HepG2 (cell line): ENCODE results near the gene LTB4R2. TPM values are rescaled to one million over a fixed set of nuclear protein-coding genes. Genes with fewer than 3 reads are reported as not detected.

ENCODE experiments used
- CBX5 ChIP-seq: sonication (generic); formaldehyde crosslinking; IDR thresholded peaks from 2 replicates; pipeline ENCODE4 v1.4.0; 2020; ENCODE audit warnings: missing genetic modification reagents, borderline replicate concordance
- CCDC6 ChIP-seq: sonication (generic); formaldehyde crosslinking; IDR thresholded peaks from 2 replicates; pipeline ENCODE4 v1.8.1; 2022; ENCODE audit warnings: mild to moderate bottlenecking, missing genetic modification reagents, moderate library complexity
- E2F2 ChIP-seq: sonication (generic); formaldehyde crosslinking; IDR thresholded peaks from 2 replicates; pipeline ENCODE4 v1.4.0; 2020; ENCODE audit warnings: missing genetic modification reagents, borderline replicate concordance
- ELF4 ChIP-seq: sonication (generic); formaldehyde crosslinking; IDR thresholded peaks from 2 replicates; pipeline ENCODE4 v1.5.0; 2020; ENCODE audit warnings: missing genetic modification reagents, mild to moderate bottlenecking, moderate library complexity, borderline replicate concordance
- ESRRA ChIP-seq: sonication (generic); formaldehyde crosslinking; IDR thresholded peaks from 2 replicates; pipeline ENCODE4 v1.5.1; 2020; ENCODE audit warnings: mild to moderate bottlenecking, low read depth, missing genetic modification reagents
- ETS1 ChIP-seq: sonication (generic); formaldehyde crosslinking; IDR thresholded peaks from 2 replicates; pipeline ENCODE4 v1.4.0; 2020; ENCODE audit warnings: missing genetic modification reagents
- HNRNPH1 ChIP-seq: fragments of 200-400 bp; formaldehyde crosslinking; optimal IDR thresholded peaks from 2 replicates; pipeline ENCODE3; 2017; ENCODE audit warnings: mild to moderate bottlenecking, low read depth, low read length
- MYC ChIP-seq: sonication (generic); formaldehyde crosslinking; IDR thresholded peaks from 2 replicates; pipeline ENCODE4 v1.9.0; 2021; ENCODE audit warnings: missing genetic modification reagents, borderline replicate concordance
- NCOA5 ChIP-seq: sonication (generic); formaldehyde crosslinking; IDR thresholded peaks from 2 replicates; pipeline ENCODE4 v1.4.0; 2020; ENCODE audit warnings: missing genetic modification reagents
- PAXIP1 ChIP-seq: sonication (generic); formaldehyde crosslinking; conservative IDR thresholded peaks from 2 replicates; pipeline ENCODE4 v1.4.0; 2020; ENCODE audit warnings: mild to moderate bottlenecking, missing genetic modification reagents, moderate library complexity
- PBX3 ChIP-seq: sonication (generic); formaldehyde crosslinking; IDR thresholded peaks from 2 replicates; pipeline ENCODE4 v1.8.1; 2023; ENCODE audit warnings: missing genetic modification reagents, inconsistent platforms, borderline replicate concordance
- REPIN1 ChIP-seq: sonication (generic); formaldehyde crosslinking; IDR thresholded peaks from 2 replicates; pipeline ENCODE4 v1.8.0; 2022; ENCODE audit warnings: missing genetic modification reagents, low read depth, mild to moderate bottlenecking, borderline replicate concordance
- SAFB2 ChIP-seq: sonication (generic); formaldehyde crosslinking; IDR thresholded peaks from 2 replicates; pipeline ENCODE4 v1.5.1; 2020; ENCODE audit warnings: missing genetic modification reagents, low read depth, mild to moderate bottlenecking, borderline replicate concordance
- TEAD2 ChIP-seq: sonication (generic); formaldehyde crosslinking; IDR thresholded peaks from 2 replicates; pipeline ENCODE4 v1.9.0; 2021; ENCODE audit warnings: missing genetic modification reagents
- TRIM24 ChIP-seq: sonication (generic); formaldehyde crosslinking; IDR thresholded peaks from 2 replicates; pipeline ENCODE4 v1.8.0; 2022; ENCODE audit warnings: mild to moderate bottlenecking, missing genetic modification reagents
- ZIK1 ChIP-seq: sonication (generic); formaldehyde crosslinking; IDR thresholded peaks from 2 replicates; pipeline ENCODE4 v1.5.0; 2020; ENCODE audit warnings: mild to moderate bottlenecking, low read depth, missing genetic modification reagents, borderline replicate concordance
- ZKSCAN8 ChIP-seq: IDR thresholded peaks from 2 replicates; pipeline ENCODE4 v1.6.1; 2016; ENCODE audit warnings: borderline replicate concordance, missing genetic modification reagents, missing compliant biosample characterization
- ZNF143 ChIP-seq: sonication (generic); formaldehyde crosslinking; IDR thresholded peaks from 2 replicates; pipeline ENCODE4 v1.4.0; 2020; ENCODE audit warnings: missing genetic modification reagents
- ZNF503 ChIP-seq: sonication (generic); formaldehyde crosslinking; IDR thresholded peaks from 2 replicates; pipeline ENCODE4 v1.4.0; 2020; ENCODE audit warnings: missing genetic modification reagents
- ZNF557 ChIP-seq: sonication (generic); formaldehyde crosslinking; IDR thresholded peaks from 2 replicates; pipeline ENCODE4 v1.4.0; 2020; ENCODE audit warnings: missing genetic modification reagents
- ZNF563 ChIP-seq: sonication (generic); formaldehyde crosslinking; IDR thresholded peaks from 2 replicates; pipeline ENCODE4 v1.8.0; 2022; ENCODE audit warnings: mild to moderate bottlenecking, moderate library complexity, missing genetic modification reagents
- ZNF703 ChIP-seq: sonication (generic); formaldehyde crosslinking; IDR thresholded peaks from 2 replicates; pipeline ENCODE4 v1.5.1; 2020; ENCODE audit warnings: missing genetic modification reagents, mild to moderate bottlenecking, moderate library complexity, borderline replicate concordance
- polyA plus RNA-seq, 8 experiments: library from polyadenylated mRNA; depleted of rRNA in 3 of 8; stranded (reverse) in 7 of 8; unstranded in 1 of 8; fragments of >200 nt; fragmentation: Illumina TruSeq in 4 of 8; extraction: Trizol in 4 of 8; gene quantifications; 2 replicates each; pipeline versions ENCODE4 v1.2.1 to v1.2.3, GENCODE V29; 2011 to 2016; ENCODE audit warnings: low read depth in 4 of 8, missing spikeins in 1 of 8, mixed read lengths in 1 of 8; ENCODE audit not compliant: insufficient read depth in 1 of 8
- total RNA-seq, 5 experiments: library from RNA; depleted of rRNA; stranded (reverse); fragments of >200 nt; fragmentation: Illumina TruSeq; extraction: Trizol; gene quantifications; 2 replicates each; pipeline ENCODE4 v1.2.3, GENCODE V29; 2016; ENCODE audit warnings: low read depth in 1 of 5

LTB4R2 gene
- total and polyA plus RNA-seq, 2 of the 13 experiments (the other 11 are each of a cell fraction or from before 2014, with no cell fraction given): 3.9 to 6.9 TPM

GRCh38 chr14:24307156-24307574 lies 2.8 kb upstream of the LTB4R2 start (continued):
- TF ChIP-seq ZNF143: no peak
- no peak for TF ChIP-seq PBX3
- TF ChIP-seq PAXIP1 (CRISPR knock-in tag): no peak
- no peak for TF ChIP-seq CBX5 (CRISPR knock-in tag)
- TF ChIP-seq CCDC6 (CRISPR knock-in tag): no peak
- TF ChIP-seq ESRRA (CRISPR knock-in tag): no peak
- TF ChIP-seq ELF4 (CRISPR knock-in tag): peak; percentile 93; the same call in 1 of the 2 replicates
- no peak for TF ChIP-seq TRIM24
- TF ChIP-seq ZIK1 (CRISPR knock-in tag): no peak
- TF ChIP-seq ZNF503 (CRISPR knock-in tag): no peak
- TF ChIP-seq ZKSCAN8 (CRISPR knock-in tag): no peak
- TF ChIP-seq TEAD2 (CRISPR knock-in tag): no peak
- TF ChIP-seq SAFB2: peak; percentile 41; the same call in 1 of the 2 replicates
- TF ChIP-seq ZNF563 (CRISPR knock-in tag): no peak
- no peak for TF ChIP-seq MYC
- no peak for TF ChIP-seq ZNF703 (CRISPR knock-in tag)
- TF ChIP-seq ZNF557 (CRISPR knock-in tag): peak; percentile 51; the same call in 1 of the 2 replicates
- no peak for TF ChIP-seq REPIN1 (CRISPR knock-in tag)
- no peak for TF ChIP-seq E2F2 (CRISPR knock-in tag)
- TF ChIP-seq NCOA5 (CRISPR knock-in tag): no peak
- peak; percentile 6 for TF ChIP-seq HNRNPH1
- TF ChIP-seq ETS1: 0 out of 2 replicates have a peak, but pooled peaks have one; percentile 24
